Measurements from ENCODE around the gene NKAIN2.

- TF ChIP-seq CTCF (IDR thresholded peaks at IDR 0.05) (no peak), ZFX (IDR thresholded peaks at IDR 0.05; ENCODE audit: borderline replicate concordance) (no peak)
Observed at GRCh38 chr6:124123617-124124209, 320.0 kb downstream of the NKAIN2 start.

Data from 22Rv1 (cell line).